Lung (tissue), 13 donors: ENCODE results near the gene PDX1. TPM values are rescaled to one million over a fixed set of nuclear protein-coding genes. Genes with fewer than 3 reads are reported as not detected.

Experiments used
- ATAC-seq: fragments of 200-7000 bp; cut with Tn5 transposase; one replicate; pipeline ENCODE4 v1.9.1; 2020; ENCODE audit warnings: moderate number of reproducible peaks; ENCODE audit not compliant: insufficient read depth, low FRiP score
- DNase-seq, 3 donors: peaks; one replicate each; pipeline ENCODE4 v3.0.0-alpha.2; 2013 to 2017
- H3K27ac ChIP-seq, 2 donors: one replicate each; pipeline ENCODE4 v1.5.1; 2013; ENCODE audit warnings: mild to moderate bottlenecking in 2 of 2, moderate library complexity in 2 of 2, control low read depth in 1 of 2, inconsistent platforms in 1 of 2, low read depth in 1 of 2, low read length in 1 of 2
- H3K27me3 ChIP-seq, 3 donors: one replicate each; pipeline ENCODE4 v1.5.1; 2013; ENCODE audit warnings: low read length in 2 of 3; ENCODE audit not compliant: control insufficient read depth in 3 of 3, insufficient read depth in 3 of 3
- H3K36me3 ChIP-seq, 4 donors: one replicate each; pipeline ENCODE4 v1.5.1; 2013; ENCODE audit warnings: low read length in 4 of 4, mild to moderate bottlenecking in 1 of 4, moderate library complexity in 1 of 4; ENCODE audit not compliant: control insufficient read depth in 4 of 4, insufficient read depth in 4 of 4
- H3K4me1 ChIP-seq, 5 donors: one replicate each; pipeline ENCODE4 v1.5.1; 2013; ENCODE audit warnings: low read length in 5 of 5, mild to moderate bottlenecking in 2 of 5, moderate library complexity in 1 of 5; ENCODE audit not compliant: control insufficient read depth in 5 of 5, insufficient read depth in 5 of 5
- H3K4me3 ChIP-seq: one replicate; pipeline ENCODE4 v1.5.1; 2013; ENCODE audit warnings: mild to moderate bottlenecking, control low read depth, moderate library complexity
- H3K9ac ChIP-seq, 2 donors: one replicate each; pipeline ENCODE4 v1.5.1; 2013; ENCODE audit warnings: low read length in 2 of 2, control low read depth in 1 of 2; ENCODE audit not compliant: insufficient read depth in 1 of 2
- H3K9me3 ChIP-seq, 4 donors: one replicate each; pipeline ENCODE4 v1.5.1; 2013; ENCODE audit warnings: low read length in 3 of 4, mild to moderate bottlenecking in 1 of 4, moderate library complexity in 1 of 4; ENCODE audit not compliant: control insufficient read depth in 4 of 4, insufficient read depth in 3 of 4
- WGBS, 2 donors: extraction: QIAGEN DNeasy Blood & Tissue Kit; methylation state at CpG; one replicate each; pipeline ENCODE4 v1.1.7; 2013; 5-methylcytosine and 5-hydroxymethylcytosine counted together
- polyA plus RNA-seq, 2 donors: library from polyadenylated mRNA; stranded (reverse); fragments of 200-250 nt; gene quantifications; one replicate each; pipeline ENCODE4 v1.2.1, GENCODE V29; 2013
- small RNA-seq: library from RNA; depleted of rRNA; stranded (forward); fragments of <200 nt; gene quantifications from one replicate; pipeline ENCODE3, GENCODE V24; 2014; ENCODE audit warnings: low replicate concordance
- total RNA-seq, 2 donors: library from RNA; depleted of rRNA in 1 of 2; stranded (reverse); fragments of >200 nt in 1 of 2; gene quantifications; one replicate each; pipeline ENCODE4 v1.2.1, GENCODE V29; 2014 to 2021
- TF ChIP-seq, protein P1 (sequence below): IDR thresholded peaks from 2 replicates; pipeline ENCODE4 v1.5.1; 2012; ENCODE audit warnings: mild to moderate bottlenecking; ENCODE audit errors: control extremely low read depth, extremely low read depth
- donor health status: control.
- donor health status: control.
- donor health status: Bipolar disorder and iron deficiency.
- donor health status: healthy.
- donor health status: DM: yes; HTN: yes; CAD: no.

PDX1 gene
- total and polyA plus RNA-seq, 4 donors, result not detected

- H3K27ac ChIP-seq, result no peak overlapping the region
These were observed 54.3 kb downstream of the PDX1 start for GRCh38 chr13:27973961-27974662.

More at GRCh38 chr13:27973961-27974662, 54.3 kb downstream of the PDX1 start:
- Histone ChIP-seq H3K4me3 (no peak overlapping the region), H3K9ac (no peak overlapping the region), H3K9me3 (peaks cover 0 to 6% (median 0%) of the 10 kb centered on the region in 4 donors), H3K4me1 (peaks cover 0 to 7% (median 0%) of the 10 kb centered on the region in 5 donors), H3K27me3 (peaks cover 28 to 93% (median 88%) of the 10 kb centered on the region in 3 donors), H3K36me3 (no peaks in the 10 kb centered on the region)
- TF ChIP-seq, protein P1, sequence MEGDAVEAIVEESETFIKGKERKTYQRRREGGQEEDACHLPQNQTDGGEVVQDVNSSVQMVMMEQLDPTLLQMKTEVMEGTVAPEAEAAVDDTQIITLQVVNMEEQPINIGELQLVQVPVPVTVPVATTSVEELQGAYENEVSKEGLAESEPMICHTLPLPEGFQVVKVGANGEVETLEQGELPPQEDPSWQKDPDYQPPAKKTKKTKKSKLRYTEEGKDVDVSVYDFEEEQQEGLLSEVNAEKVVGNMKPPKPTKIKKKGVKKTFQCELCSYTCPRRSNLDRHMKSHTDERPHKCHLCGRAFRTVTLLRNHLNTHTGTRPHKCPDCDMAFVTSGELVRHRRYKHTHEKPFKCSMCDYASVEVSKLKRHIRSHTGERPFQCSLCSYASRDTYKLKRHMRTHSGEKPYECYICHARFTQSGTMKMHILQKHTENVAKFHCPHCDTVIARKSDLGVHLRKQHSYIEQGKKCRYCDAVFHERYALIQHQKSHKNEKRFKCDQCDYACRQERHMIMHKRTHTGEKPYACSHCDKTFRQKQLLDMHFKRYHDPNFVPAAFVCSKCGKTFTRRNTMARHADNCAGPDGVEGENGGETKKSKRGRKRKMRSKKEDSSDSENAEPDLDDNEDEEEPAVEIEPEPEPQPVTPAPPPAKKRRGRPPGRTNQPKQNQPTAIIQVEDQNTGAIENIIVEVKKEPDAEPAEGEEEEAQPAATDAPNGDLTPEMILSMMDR, result no peak
- ATAC-seq (no peak), DNase-seq (no peak)
- 10 to 16% methylated on average over 7 of the region's 7 CpGs for WGBS, 2 donors

Small RNA genes within 50 kb of the gene (small RNA-seq; reads per million reads assigned to genes)
- gene ATP5F1EP2, result 0.08 reads per million

Other genes starting within 250 kb of the PDX1 start
- not detected for gene GSX1, start 127.5 kb upstream of the PDX1 start, total RNA-seq
- gene GSX1, start 127.5 kb upstream of the PDX1 start, polyA plus RNA-seq, result not detected
- under 1 TPM in 1 of 2 donors, not detected in 1; 0.12 TPM for gene CDX2, start 49.3 kb downstream of the PDX1 start, total RNA-seq
- not detected for gene CDX2, start 49.3 kb downstream of the PDX1 start, polyA plus RNA-seq
- not detected for gene URAD, start 68.7 kb downstream of the PDX1 start, total RNA-seq
- not detected for gene URAD, start 68.7 kb downstream of the PDX1 start, polyA plus RNA-seq
- under 1 TPM; 0.71 to 0.74 TPM for gene FLT3, start 180.6 kb downstream of the PDX1 start, total RNA-seq
- gene FLT3, start 180.6 kb downstream of the PDX1 start, polyA plus RNA-seq, result 1 to 10 TPM in 1 of 2 donors, under 1 TPM in 1; 0.43 to 1.9 TPM
- gene PAN3, start 218.5 kb downstream of the PDX1 start, total RNA-seq, result 10 to 100 TPM; 32.9 to 65.4 TPM
- gene PAN3, start 218.5 kb downstream of the PDX1 start, polyA plus RNA-seq, result 10 to 100 TPM; 10.3 to 14.0 TPM